KOPT-K1 (cell line): ENCODE data around the gene CFAP53.
"Not testable (repeated sequence)": the region's sequence is repeated elsewhere in the genome, so short reads cannot be mapped to it uniquely, and the experiment has no call there.

ENCODE experiments used
- H3K27ac ChIP-seq: fragments of 200-600 bp; sonication (generic); 2 replicates; pipeline ENCODE4 v1.5.1; 2016; ENCODE audit warnings: antibody characterized with exemption, mild to moderate bottlenecking, low read depth, low read length; ENCODE audit not compliant: poor library complexity, severe bottlenecking
- H3K36me3 ChIP-seq: fragments of 200-600 bp; sonication (generic); 2 replicates; pipeline ENCODE4 v1.5.1; 2017; ENCODE audit warnings: antibody characterized with exemption, mild to moderate bottlenecking, low read length, moderate library complexity; ENCODE audit not compliant: insufficient read depth
- H3K9me3 ChIP-seq: fragments of 200-600 bp; sonication (generic); 2 replicates; pipeline ENCODE4 v1.5.1; 2017; ENCODE audit warnings: antibody characterized with exemption, low read length, mild to moderate bottlenecking; ENCODE audit not compliant: insufficient read depth, poor library complexity, severe bottlenecking

Gene CFAP53

DNA sequence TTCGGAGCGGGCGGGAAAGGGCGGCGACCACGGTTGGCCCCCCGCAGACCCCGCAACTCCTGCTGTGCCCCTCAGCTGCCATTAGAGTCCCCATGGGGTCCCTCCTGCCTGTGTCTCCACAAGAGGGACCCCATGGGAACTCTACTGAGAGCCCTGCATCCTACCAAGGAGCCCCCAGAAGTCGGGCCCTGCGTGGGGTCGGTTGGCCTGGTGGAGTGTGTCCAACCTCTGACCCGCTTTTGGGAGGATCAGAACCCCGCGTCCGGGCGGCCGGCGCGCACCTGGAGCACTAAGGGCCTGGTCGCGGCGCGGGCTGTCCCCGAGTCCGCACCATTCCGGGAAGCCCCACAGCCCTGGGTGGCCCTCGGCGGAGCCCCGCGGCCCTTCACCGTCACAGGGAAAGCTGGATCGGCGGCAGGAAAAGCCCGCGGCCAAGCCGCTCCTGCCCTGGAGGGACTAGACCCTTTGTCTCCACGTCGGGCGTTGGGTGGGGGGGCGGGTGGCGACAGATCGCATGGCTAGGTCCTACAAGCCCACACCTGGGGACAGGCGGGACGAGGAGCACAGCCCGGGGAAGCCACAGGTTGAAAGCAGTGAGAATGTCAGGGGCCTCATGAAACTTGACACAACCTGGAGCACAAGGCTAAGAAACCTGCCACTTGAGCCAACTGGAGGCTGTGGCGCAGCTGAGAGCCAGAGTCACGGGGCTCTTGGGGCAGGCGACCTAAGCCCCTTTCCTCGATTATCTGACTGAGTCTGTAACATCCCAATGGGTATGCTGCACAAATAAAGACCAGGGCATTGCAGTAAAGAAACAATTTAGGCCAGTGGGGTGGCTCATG, 32.4 kb upstream of the CFAP53 start:
- Histone ChIP-seq H3K27ac (no peak overlapping the region), H3K36me3 (no peaks in the 10 kb centered on the region), H3K9me3 (no peaks in the 10 kb centered on the region)

DNA sequence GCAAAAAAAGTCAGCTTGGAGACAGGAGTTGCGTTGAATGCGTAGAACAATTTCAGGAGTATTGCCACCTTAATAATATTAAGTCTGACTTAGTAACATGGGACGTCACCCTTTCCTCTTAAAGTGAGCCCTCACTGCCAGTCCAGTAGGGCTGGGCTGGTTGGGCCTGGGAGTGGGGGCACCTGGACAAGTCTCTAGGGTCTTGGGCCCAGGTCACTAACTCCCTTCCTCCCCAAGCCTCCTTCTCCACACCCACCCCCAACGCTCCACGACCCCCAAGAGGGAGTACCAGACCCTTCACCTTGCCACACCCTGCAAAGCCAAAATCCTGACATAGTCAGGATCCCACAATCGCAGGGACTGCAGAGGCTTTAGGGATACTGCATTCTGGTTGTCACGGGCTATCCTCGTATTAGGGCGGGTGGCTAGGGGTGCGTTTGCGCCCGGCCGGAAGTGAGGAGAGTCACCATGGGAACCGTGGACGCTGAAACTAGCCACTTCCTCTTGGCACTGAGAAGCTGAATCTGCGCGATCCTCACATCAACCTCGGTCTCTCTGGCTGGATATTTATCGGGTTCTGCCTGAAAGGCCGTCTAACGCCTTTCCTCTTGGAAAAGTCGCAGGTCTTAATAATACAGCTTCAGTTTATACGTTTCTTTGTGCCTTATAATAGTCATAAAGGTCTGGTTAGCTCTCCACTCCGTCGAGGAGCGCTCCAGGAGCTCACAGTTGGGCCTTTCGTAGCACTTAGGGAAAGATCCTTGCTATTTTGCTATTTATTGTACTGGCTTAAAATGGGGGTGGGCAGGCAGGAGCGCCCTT, 31.5 kb upstream of the CFAP53 start:
- Histone ChIP-seq H3K27ac (no peak overlapping the region), H3K36me3 (no peaks in the 10 kb centered on the region), H3K9me3 (no peaks in the 10 kb centered on the region)

- no peak overlapping the region for H3K27ac ChIP-seq
- no peaks in the 10 kb centered on the region for H3K36me3 ChIP-seq
- no peaks in the 10 kb centered on the region for H3K9me3 ChIP-seq
Observed at GRCh38 chr18:50293039-50293438, 26.7 kb upstream of the CFAP53 start.

GRCh38 chr18:50289108-50289443, 22.8 kb upstream of the CFAP53 start:
- Histone ChIP-seq H3K9me3 (no peaks in the 10 kb centered on the region), H3K36me3 (peaks cover 20% of the 10 kb centered on the region), H3K27ac (no peak overlapping the region)

- peak overlapping the region; percentile 81 for H3K27ac ChIP-seq
- H3K36me3 ChIP-seq = peaks cover 25% of the 10 kb centered on the region
- not testable (repeated sequence) for H3K9me3 ChIP-seq
Observed at GRCh38 chr18:50288348-50289107, 22.2 kb upstream of the CFAP53 start.

DNA sequence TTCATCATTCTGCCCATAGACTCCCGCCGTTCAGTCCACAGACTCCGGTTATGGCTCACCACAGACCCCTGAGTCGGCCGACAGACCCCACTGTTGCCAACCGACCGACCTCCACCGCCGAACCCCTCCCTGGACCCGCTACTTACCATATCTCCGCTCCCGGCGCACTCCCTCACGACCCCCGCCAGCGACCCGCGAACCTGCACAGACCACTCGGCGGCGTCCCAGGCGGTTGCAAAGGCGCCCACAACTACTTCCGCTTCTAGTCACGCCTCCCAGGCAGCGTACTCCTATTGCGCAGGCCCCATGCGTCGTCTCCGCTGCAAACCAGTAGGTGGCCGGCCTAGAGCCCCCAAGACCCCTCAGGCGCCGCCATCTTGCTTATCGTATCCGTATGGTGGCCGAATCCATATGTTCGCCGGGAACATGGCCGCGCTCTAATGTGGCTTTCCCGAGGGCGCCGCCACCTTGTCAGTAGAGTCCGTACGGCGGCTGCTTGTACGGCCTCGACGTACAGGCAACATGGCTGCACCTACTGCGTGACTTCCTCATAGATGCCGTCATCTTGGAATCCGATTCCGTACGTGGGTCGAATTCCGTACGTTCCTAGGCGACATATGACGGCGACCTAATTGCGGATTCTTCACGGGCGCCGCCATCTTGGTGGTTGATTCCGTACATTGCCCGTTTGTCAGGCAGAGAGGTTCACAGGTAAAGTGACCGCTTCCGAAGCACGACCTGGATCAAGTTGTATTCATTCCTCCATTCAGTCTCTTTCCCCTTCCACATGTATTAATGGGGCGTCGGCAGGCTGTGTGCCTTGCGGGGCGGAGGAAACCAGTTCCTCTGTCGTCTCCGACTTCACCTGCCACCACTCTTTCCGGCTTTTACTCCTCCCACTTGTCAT, 21.4 kb upstream of the CFAP53 start, which contains the start of gene CXXC1:
CXXC1 (minus strand) TSS at position 252 of the 907 bp plus-strand sequence; CDS start at position 149, 103 bp downstream.
- H3K36me3 ChIP-seq = peaks cover 34% of the 10 kb centered on the region
- H3K27ac ChIP-seq = peak within 1 kb of the TSS; percentile 81
- no peaks in the 10 kb centered on the region for H3K9me3 ChIP-seq

- Histone ChIP-seq H3K27ac (peak overlapping the region; percentile 81), H3K36me3 (peaks cover 40% of the 10 kb centered on the region), H3K9me3 (no peaks in the 10 kb centered on the region)
Observed at GRCh38 chr18:50287028-50287440, 20.7 kb upstream of the CFAP53 start.

- Histone ChIP-seq H3K9me3 (no peaks in the 10 kb centered on the region), H3K36me3 (peaks cover 41% of the 10 kb centered on the region), H3K27ac (peak overlapping the region; percentile 81)
Observed at GRCh38 chr18:50286391-50287027, 20.2 kb upstream of the CFAP53 start.

DNA sequence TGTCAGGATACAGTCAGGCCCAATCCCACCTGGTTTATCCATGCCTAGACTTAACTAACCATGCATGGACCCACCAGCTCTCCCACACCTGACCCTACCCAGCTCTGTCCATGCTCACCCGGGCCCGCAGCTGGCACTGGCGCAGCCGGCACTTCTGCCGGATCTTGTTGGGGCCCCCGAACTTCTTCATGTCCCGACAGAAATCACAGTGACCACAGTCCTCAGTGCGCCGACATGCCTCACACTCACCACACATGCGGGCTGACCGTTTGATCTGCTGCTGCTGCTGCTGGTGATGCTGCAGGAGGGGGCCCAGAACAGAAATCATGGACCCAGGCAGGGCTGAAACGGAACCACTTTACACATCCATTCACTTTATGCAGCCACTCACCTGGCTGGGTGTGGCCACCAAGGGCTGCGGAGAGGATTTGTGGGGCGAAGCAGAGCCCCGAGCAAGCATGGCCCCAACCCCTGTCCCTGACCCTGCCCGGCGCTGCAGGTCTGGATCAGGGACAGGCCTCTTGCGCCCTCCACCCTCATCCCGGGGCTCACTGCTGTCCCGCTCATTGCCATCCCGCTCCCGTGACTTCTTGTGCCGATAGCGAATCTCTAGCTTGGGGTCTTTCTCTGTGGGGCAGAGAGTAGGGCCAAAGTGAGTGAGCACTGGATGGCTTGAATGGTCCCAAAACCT, 19.5 kb upstream of the CFAP53 start:
- Histone ChIP-seq H3K36me3 (peaks cover 41% of the 10 kb centered on the region), H3K9me3 (no peaks in the 10 kb centered on the region), H3K27ac (peak overlapping the region; percentile 81)

DNA sequence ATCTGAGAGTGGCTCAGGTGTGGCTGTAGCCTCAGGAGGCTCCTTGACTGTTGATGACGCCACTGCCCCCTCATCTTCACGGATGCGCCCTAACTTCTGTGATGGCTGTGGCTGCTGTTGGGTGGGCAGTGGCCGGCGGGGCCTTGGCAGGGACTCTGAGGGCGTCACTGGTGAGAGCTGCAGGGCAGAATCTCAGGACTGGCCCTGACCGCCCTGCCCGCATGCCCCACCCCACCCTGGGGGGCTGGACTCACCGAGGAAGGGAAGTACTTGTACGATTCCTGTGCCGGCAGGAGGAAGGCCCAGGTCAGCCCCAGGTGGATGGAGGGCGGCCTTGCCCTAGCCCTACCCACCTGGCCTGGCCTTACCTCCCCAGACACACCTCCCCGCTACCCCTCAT, 18.8 kb upstream of the CFAP53 start:
- Histone ChIP-seq H3K27ac (no peak overlapping the region), H3K36me3 (peaks cover 41% of the 10 kb centered on the region), H3K9me3 (no peaks in the 10 kb centered on the region)

GRCh38 chr18:50284255-50284885, 18.1 kb upstream of the CFAP53 start:
- H3K36me3 ChIP-seq = peaks cover 45% of the 10 kb centered on the region
- H3K9me3 ChIP-seq = no peaks in the 10 kb centered on the region
- no peak overlapping the region for H3K27ac ChIP-seq

GRCh38 chr18:50283469-50284209, 17.3 kb upstream of the CFAP53 start:
- peaks cover 53% of the 10 kb centered on the region for H3K36me3 ChIP-seq
- H3K9me3 ChIP-seq = no peaks in the 10 kb centered on the region
- no peak overlapping the region for H3K27ac ChIP-seq
